Esophagus squamous epithelium (tissue), 4 donors: ENCODE measurements around the gene CTTNBP2NL.

Experiments
- CTCF ChIP-seq, 6 experiments: fragments of 450-650 bp in 4 of 6; fragments of 200-600 bp in 2 of 6; sonication (generic) in 2 of 6; IDR thresholded peaks; one replicate each; pipeline ENCODE4 v1.5.1; 2016 to 2019; ENCODE audit warnings: antibody characterized with exemption in 6 of 6, mild to moderate bottlenecking in 4 of 6, moderate library complexity in 4 of 6
- POLR2A ChIP-seq, 4 donors: fragments of 450-650 bp; IDR thresholded peaks; one replicate each; pipeline ENCODE4 v1.6.1; 2017; ENCODE audit warnings: antibody characterized with exemption in 4 of 4, mild to moderate bottlenecking in 4 of 4, moderate library complexity in 3 of 4

- no peak for TF ChIP-seq CTCF (IDR thresholded peaks at IDR 0.05)
- no peak for TF ChIP-seq POLR2A (IDR thresholded peaks at IDR 0.05)
These were observed 1.3 kb upstream of the CTTNBP2NL start for GRCh38 chr1:112394743-112395062.
